HG03558 (cell line): ENCODE data around the gene PYGO2.

Experiments used
- ATAC-seq: cut with Tn5 transposase; IDR thresholded peaks from one replicate; pipeline ENCODE4 v1.9.1; 2021; ENCODE audit warnings: moderate number of reproducible peaks; ENCODE audit not compliant: unreplicated experiment; ENCODE audit errors: extremely low read depth

PYGO2 gene

DNA sequence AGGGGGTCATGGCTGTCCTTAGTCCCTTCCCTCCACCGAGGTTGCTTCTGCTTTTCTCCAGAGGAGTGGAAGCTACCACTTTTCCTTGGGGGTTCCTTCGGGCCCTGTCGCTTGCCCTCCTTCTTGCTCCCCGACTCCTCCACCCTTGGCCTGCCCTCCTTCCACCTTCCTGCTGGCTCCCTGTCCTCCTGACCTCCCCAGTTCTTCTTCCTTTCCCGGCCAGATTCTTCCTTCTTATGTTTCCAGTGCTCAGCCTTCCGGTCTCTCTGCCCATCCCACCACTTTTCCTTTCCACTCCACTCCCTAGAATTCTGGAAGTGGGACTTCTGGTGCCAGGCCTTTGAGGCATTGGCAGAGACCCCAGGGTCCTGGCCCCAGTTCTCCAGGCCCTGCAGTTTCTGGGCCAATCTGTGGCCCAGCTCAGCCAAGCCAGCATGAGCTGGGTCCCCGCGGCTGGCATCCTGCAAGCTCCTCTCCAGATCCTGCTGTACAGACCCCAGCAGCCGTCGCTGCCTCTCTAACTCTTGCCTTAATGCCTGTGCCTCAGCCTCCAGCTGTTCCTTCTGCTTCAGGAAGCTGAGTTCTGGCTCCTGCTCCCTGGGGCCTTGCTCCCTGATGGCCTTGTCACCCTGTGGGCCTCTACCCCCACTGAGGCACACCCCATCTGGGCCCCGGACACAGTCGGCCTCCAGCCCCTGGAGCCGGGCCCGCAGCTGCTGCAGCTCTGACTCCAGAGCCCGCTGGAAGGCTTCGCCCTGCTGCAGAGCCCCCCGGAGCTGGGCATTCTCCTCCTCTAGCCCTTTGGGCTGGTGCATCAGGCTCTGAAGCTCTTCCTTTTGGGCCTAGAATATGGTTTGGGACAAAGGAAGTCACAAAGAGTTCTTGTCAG, 15.4 kb downstream of the PYGO2 start:
- no peak for ATAC-seq

DNA sequence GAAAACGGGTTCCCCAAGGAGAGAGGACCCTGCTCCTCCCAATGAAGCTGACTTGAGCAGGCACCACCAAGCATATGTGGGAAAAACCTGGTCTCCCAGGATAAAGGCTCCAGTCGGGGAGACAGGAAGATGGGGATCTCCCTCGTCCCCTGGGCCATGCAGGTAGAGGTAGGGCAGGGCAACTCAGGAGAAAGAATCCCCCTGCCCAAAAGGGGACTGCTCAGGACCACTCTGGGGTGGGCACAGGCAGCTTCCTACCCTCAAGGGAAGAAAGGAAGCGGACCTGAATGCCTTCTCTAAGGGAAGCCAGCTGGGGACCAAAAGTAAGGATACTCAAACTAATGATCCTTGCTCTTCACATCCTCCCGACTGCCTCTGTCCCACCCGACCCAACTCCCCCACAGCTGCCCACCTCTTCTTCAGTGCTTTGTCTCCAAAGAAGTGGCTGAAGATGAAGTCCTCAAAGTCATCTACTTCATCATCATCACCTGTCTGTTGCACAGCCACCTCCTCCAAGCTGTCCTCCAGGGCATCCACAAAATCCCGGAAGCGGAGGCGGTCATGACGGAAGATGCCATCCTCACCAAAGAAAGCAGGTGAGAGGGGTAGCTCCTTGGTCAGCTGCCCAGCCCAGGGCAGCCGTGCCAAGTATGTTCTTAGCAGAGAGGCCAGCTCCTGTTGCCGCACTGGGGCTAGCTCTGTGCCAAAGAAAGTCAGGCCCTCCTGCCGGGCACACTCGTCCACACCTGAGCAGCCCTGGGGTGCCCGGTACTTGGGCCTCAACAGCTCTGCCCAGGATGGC, 16.2 kb downstream of the PYGO2 start:
- ATAC-seq: no peak

DNA sequence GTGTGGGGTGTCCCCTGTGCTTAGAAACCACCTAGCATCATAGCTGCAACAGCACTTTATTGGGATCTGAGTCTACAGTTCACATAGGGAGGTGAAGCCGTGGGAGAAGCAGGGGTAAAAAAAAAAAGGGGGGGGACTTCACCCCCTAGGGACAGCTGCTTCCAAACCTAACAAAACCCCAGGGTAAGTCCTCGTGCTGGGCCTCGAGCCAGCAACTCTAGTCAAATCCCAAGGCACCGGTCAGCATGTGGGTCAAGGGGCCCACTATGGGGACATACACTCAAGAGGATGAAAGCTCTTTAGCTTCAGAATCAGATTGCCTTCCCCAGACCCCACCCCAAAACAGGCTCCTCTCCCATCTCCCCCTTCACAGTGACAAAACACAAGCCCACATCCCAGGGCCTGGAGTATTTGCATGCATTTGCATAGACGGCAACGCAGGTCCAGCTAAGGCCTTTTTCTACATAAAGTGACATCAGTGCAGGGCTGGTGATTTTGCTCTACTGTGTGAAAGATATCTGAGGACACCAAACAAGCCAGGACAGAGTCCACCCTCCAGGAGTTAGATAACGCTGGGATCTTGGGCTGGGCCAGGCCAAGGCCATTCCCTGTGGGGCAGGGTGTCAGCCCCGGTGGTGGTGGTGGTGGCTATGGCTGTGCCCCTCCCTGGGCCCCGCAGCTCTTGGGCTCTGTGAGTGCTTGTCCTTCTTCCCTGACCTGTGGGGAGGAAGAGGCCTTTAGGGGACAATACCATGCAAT, 17.0 kb downstream of the PYGO2 start:
- no peak for ATAC-seq

DNA sequence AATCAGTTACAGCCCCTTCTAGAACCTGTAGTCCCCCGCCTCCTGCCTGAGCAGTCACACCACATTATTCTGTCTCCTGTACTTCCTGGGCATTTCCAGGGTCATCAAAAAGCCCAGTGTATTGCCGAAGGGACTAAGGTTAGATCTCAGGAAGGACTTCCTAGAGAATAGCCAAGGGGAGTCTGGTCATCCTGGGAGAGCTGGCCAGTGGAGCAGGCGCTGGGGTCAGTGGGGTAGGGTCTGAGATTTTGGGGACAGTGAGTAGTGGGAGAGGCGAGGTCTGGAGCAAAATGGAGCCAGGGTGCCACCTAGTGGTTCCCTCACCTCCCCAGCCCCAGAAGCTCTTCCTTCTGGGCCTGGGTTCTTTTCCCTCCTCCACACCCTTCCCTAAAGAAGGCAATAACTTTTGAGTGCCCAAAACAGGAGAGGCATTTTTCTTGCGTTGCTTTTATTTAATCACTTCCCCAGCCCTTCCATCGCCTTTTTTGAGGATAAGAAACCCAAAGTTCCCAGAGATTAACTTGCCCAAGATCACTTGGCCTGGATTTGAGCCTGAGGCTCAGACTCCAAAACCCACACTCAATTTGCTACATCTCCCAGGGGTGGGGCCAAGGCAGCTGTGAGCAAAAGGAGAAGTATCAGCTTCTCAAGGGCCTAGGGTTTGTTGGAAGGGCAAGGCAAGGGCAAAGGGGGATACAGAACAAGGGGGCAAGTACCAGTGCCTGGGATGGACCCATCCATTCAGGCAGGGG, 17.8 kb downstream of the PYGO2 start:
- no peak for ATAC-seq

DNA sequence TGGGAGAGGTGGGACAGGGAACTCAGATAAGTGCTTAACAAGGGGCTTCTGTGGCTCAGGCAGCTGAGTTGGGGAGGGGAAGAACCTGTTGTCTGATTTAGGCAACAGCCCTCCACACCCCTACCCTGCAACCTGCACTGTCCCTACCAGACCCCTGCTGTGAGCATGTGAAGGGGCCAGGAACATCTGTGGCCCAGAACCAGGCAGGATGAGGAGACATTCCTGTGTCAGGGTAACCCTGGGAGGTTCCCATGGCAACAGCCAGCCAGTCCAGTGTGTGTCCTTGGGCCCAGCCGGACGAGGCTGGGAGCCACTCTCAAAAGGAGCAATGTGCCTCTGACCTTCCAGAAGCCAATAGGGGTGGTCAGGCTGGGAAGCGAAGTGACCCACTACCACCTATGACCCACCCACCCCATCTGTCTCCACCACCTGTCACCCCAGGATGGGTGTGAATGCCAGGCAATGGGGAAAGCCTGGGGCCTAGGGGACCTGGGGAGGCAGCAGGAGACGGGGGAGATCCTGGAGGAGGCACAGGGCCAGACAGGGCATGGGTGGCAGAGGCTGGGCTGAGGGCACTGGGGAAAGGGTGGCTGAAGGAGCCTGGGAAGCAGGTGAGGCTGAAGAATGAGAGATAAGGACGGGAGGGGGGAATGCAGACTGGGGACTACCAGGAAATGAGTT, 20.1 kb downstream of the PYGO2 start:
- ATAC-seq: no peak

DNA sequence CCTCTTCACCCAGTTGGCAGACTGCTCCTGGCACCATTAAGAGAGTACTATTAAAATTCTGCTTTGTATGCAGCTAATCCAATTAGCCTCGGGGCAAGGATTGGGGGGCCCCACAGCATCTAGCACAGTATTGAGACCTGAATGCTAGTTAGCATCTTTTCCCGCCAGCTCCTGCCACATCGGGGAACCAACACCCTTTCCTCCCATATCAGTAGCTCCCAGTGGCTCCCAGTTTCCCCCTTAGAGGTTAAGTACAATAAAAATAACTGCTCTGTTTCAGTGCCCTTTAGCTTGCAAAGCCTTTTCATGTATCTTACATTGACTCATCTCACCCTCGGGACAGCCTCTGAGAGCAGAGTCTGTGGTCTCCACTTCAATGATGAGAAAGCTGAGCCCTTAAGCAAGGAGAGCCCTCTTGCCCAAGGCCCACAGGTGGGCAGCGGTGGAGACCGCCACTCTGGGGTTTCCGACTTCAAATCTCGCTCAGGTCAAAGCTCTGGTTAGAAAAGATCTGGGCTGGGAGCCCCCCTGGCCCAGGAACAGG, 20.9 kb downstream of the PYGO2 start:
- ATAC-seq: no peak

DNA sequence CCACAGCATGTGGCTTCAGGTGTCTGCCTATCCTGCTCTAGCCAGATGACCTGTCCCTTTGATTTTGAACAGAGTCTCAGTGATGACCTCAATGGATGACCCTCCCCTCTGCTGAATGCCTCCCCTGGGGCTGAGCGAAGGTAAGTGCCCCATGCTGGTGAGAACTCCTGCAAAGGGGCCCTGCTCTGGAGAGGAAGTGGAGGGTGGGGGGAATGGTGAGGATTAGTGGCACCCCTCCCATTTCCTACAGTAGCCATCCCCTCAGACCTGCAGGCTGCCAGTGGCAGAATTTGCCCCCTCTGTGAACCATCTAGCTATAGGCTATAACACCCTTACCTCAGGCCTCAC, 21.4 kb downstream of the PYGO2 start:
- no peak for ATAC-seq

DNA sequence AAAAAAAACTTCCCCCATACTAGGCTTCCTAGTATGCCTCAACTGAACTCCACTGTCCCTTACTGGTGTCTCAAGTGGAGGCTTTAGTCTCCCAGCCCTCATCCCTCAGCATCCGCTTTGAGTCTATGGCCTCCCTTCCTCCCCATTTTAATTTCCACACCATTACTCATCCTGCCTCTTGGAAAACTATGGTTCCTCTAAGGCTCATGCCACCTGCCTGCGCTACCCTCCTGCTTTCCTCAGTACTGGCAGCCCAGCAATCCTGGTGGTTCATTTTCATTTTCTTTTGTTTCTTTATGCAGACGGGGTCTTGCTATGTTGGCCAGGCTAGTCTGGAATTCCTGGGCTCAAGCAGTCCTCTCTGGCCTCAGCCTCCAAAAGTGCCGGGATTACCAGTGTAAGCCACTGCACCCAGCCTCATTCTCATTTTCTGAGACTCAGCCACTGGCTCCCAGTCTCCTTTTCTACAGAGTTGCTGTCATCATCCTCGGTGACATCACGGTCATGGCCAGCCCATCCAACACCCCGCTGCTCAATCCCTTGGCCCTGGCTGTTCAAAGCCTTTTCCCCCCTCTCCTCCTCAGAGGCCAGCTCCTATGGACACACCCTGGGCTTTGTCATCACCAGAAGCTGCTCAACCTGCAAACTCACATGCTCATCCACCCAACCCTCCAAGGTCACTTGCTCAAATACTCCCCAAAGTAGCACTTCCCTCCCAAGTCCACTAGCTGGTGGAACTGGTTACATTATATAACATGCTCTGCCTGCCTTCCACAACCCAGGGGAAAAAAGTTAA, 22.8 kb downstream of the PYGO2 start:
- ATAC-seq: no peak

DNA sequence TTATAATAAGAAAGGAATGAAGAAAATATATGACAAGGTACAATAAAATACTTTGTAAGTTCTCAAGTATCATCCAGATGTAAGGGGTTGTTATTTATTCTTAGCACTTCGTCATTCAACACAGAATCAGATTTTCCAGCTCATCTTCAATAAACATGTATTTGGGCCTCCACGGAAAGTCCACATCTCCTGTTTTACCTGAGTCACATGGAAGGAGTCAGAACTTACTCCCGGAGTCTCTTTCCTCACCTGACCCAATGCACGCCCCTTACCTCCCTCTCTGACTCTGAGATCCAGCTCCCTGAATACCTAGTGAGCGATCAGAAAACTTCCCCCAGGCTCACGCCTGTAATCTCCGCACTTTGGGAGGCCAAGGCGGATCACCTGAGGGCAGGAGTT, 23.6 kb downstream of the PYGO2 start:
- no peak for ATAC-seq

DNA sequence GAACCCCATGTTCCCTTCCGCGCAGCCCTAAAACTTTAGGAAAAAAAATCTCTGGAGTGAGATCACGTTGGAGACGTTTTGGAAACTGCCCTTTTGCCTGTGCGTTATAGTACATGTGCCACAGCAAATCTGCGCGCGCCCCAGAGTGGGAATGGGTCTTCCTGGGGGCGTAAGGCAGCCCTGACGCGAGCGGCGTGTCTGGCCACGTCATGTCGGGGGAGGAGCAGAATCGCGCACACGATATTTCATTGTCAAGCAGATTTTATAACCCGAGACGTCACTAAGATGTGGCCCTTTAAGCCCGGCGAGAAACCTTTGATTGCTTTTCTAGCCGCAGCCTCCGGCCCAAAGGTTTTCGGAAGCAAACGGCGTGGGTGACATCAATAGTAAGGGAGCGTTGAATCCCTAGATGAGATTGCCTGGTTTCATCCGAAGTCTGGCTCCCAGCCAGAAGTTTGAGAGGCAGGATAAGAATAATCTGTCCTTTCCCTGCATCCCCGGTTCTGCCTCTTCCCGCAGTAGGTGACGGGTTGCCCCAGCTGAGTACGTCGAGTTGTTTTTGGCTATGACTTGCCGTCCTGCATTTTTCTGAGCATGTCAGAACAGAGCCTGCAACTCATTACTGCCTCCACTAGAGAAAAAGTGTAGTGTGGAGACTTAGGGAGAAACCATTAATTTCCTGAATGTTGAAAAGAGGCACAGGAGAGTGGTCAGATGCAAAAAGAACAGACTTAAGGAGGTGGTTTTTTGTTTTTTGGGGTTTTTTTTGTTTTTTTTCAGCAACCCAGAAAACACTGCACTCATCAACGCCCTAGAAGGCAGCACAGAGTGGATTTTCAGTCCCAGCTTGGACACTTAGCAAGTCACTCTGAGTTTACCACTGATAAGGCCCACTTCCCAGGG, 24.2 kb downstream of the PYGO2 start:
- ATAC-seq: peak; percentile 23

DNA sequence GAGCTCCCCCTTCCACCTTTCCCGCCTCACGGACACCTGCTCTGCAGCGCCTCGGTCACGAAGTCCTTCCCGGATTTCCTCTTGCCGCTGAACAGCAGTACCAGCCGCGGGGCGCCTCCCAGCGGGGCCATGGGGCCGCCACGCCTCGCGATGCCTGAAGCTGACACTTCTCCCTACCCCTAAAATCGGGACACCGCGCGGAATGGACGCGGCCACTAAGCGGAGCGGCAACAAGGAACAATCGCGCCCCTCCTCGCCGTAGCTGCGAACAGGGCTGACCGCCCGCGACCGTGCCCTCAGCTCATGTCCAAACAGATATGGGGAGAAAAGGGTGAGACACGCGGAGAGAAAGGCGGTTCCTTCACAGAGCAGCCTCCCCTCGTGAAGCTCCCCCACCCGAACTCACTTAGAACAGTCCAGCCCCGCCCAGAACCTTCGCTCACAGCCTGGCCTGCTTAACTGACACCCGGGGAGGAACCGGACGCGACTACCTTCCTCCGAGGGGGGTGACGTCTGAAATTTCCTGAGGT, 25.0 kb downstream of the PYGO2 start, which contains the start of gene PMVK:
Gene PMVK (minus strand): TSS at position 165 of the 530 bp plus-strand sequence. CDS start 34 bp downstream, at position 131.
- ATAC-seq: peak; percentile 30

DNA sequence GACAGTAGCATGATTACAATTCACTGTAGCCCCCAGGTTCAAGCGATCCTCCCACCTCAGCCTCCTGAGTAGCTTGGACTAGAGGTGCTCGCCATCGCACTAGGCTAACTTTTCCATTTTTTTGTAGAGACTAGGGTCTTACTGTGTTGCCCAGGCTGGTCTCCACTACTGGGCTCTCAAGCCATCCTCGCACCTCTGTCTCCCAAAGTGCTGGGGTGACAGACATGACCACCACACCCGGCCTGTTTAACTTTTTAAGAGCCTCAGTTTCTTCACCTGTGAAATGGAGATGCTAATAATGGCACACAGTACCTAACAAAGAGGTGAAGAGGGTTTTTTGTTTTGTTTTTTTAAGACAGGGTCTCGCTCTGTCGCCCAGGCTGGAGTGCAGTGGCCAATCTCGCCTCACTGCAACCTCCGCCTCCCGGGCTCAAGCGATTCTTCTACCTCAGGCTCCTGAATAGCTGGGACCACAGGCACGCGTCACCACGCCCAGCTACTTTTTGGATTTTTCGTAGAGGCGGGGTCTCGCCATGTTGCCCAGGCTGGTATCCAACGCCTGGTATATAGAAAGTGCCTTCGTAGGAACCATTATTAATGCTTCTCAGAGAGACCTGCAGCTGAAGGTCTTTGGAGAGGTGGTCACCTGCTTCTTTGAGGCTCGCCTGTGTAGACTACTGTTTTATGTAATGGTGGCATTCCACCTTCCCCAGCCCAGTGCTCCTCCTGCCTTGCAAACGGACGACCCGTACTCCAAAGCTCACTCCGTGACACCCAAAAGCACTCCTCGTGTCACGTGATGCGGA, 25.6 kb downstream of the PYGO2 start:
- ATAC-seq: no peak

DNA sequence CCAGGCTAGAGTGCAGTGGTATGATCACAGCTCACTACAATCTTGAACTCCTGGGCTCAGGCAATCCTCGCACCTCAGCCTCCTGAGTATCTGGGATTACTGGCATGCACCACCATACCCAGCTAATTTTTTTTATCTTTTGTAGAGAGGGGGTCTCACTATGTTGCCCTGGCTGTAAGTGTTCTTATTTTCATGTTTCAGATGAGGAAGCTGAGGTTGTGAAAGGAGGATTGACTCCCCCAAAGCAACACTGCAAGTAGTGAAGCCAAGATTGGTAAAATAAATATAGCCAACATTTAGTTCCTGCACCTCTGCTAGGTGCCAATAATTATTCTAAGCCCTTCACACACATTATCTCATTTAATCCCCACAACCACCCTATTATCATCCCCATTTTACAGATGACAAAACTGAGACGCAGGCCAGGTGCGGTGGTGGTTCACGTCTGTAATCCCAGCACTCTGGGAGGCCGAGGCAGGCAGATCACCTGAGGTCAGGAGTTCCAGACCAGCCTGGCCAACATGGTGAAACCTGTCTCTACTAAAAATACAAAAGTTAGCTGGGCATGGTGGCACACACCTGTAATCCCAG, 27.1 kb downstream of the PYGO2 start:
- no peak for ATAC-seq

DNA sequence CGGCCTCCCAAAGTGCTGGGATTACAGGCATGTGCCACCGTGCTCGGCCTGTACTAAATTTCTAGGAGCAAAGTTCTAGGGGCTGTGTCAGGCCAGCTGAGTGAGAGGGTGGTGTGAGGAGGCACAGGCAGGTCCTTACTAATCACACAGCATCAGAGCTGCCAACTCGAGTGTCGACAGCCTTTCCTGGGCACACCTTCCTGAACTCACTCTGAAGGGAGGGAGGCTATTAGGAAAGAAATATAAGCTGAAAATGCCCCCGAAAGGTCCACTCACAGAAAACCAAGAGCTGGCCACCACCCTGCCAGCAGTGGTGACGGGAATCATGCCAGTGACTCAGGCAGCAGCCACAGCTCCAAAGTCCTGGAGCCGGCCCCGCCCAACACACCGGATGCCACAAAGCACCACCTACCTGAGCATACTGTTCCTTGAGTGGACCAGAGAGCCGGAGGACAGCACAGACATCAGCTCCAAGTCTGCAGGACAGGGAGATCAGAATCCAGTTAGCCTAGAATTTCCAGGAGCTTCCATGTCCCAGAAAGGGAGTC, 29.6 kb downstream of the PYGO2 start:
- no peak for ATAC-seq

DNA sequence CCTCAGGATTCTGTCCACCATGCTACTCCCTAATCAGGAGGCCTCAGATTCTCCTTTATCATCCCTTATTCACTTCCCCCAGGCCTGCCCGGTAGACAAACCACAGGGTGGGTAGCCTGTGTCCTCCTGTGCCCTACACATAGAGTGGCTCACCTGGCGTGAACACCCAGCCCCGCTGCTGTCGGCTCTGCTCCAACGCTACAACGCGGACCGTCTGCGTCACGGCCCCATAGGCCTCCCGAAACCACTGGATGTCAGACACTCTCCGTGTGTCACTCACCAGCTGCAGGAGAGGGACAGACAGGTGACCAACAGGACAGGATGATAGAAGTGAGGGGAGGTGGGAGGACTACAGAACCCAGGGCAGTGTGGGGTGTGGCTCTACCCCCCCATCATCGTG, 35.4 kb downstream of the PYGO2 start:
- no peak for ATAC-seq
